GM10266 (cell line): ENCODE results near the gene ADGRD2.

Source experiments
- DNase-seq: peaks from one replicate; pipeline ENCODE4 v3.0.0; 2012; ENCODE audit errors: extremely low spot score
- TF ChIP-seq, protein P1 (sequence below): IDR thresholded peaks from 2 replicates; pipeline ENCODE4 v1.5.1; 2012; ENCODE audit warnings: mild to moderate bottlenecking, low read depth; ENCODE audit not compliant: control insufficient read depth, insufficient read depth; ENCODE audit errors: missing control alignments

Gene ADGRD2

DNA sequence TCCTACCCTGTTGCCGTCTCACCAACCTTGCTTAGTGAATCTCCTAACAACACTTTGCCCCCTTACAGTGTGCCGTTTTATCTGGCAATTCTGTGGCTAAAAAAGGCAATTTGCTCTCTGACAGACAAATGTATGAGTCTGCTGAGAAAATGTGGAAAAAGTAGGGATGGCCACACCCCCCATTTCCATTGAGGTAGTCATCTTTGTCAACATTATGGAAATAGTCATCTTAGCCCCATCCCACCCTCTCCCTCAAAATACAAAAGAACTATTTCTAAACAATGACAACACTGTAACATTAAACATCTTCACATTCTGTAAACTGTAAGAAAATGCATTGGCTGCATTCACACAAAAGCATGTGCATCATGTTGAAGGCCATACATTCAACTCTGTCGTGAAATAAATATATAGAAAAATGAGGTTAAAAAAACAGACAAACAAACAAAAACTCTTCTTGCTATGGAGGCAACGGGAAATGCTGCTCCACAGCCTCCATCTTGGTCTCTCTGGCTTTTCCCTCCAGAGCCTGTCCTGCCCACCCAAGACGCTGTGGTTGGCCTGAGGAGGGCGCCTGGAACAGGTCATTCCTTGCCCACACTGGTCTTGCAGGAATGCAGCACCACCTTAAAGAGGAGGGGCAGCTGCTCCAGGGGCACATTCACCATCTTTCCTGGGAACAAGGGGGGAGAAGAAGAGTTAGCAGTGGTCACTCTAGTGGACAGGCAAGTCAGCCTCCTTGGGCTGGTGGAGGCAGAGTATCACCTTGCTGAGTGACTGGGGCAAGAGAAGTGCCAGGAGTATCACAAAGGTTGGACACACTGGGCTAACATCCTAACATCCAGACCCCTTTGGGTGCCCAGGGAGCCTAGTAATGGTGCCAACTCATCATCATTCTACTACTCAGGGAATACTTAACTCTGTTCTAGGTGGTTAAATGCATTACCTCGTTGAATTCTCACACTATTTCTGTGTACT, 72.2 kb downstream of the ADGRD2 start:
- TF ChIP-seq, protein P1, sequence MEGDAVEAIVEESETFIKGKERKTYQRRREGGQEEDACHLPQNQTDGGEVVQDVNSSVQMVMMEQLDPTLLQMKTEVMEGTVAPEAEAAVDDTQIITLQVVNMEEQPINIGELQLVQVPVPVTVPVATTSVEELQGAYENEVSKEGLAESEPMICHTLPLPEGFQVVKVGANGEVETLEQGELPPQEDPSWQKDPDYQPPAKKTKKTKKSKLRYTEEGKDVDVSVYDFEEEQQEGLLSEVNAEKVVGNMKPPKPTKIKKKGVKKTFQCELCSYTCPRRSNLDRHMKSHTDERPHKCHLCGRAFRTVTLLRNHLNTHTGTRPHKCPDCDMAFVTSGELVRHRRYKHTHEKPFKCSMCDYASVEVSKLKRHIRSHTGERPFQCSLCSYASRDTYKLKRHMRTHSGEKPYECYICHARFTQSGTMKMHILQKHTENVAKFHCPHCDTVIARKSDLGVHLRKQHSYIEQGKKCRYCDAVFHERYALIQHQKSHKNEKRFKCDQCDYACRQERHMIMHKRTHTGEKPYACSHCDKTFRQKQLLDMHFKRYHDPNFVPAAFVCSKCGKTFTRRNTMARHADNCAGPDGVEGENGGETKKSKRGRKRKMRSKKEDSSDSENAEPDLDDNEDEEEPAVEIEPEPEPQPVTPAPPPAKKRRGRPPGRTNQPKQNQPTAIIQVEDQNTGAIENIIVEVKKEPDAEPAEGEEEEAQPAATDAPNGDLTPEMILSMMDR, result no peak

DNA sequence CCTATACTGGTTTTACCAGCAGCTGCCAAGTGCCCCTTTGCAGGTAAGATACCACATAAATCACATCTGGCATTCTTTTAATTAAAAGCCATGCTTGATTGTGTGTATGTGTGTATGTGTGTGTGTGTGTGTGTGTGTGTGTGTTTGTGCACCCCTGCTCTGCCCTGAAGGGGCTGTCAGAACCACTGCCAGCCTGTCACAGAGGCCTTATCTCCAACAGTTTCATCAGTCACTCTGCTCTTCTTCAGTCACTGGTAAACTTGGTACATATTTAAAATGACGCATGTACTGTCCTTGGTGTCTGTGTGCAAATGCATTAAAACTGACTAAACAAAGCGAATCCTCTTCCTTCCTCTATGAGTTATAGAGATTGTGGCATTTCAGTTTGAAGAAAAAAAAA, 75.9 kb downstream of the ADGRD2 start:
- no peak for DNase-seq
- TF ChIP-seq, protein P1, result no peak

More for the DNA sequence above, 72.2 kb downstream of the ADGRD2 start:
- DNase-seq, result no peak

DNA sequence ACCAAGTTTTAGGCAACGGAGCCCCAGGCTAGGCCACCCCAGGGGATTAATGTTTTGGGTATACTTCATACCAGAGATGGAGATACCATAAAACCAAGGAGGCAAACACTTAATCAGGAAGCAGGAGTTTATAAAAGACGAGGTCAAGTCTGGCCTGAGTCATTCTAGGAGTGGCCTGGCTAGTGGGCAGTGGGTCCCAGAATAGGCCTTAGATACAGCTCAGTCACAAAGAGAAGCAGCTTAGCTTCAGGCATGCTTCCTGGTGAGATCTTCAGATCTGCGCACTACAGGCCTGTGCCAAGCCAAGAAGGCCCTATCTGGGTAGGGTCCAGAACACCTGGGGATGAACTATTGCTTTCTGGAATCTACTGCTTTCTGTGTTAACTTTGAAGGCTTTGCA, 77.5 kb downstream of the ADGRD2 start:
- DNase-seq, result no peak
- TF ChIP-seq, protein P1, result no peak
